Heart right ventricle (tissue), 16 donors: ENCODE data around the gene IRF6. TPM values are rescaled to one million over a fixed set of nuclear protein-coding genes. Genes with fewer than 3 reads are reported as not detected.

Source experiments
- ATAC-seq, 8 donors: fragments of 200-7000 bp; cut with Tn5 transposase; one replicate each; pipeline ENCODE4 v1.9.1; 2020; ENCODE audit warnings: mild to moderate bottlenecking in 8 of 8, moderate library complexity in 8 of 8, moderate number of reproducible peaks in 1 of 8
- DNase-seq, 2 donors: peaks; one replicate each; pipeline ENCODE4 v3.0.0-alpha.2; 2020
- H3K27ac ChIP-seq, 10 donors: fragments of 200-600 bp; sonication (generic) in 2 of 10; one replicate each; pipeline versions ENCODE4 v1.5.0 to v1.8.0; 2020 to 2022; ENCODE audit warnings: mild to moderate bottlenecking in 3 of 10
- H3K27me3 ChIP-seq, 7 donors: fragments of 200-600 bp; one replicate each; pipeline ENCODE4 v1.8.0; 2021 to 2022; ENCODE audit warnings: mild to moderate bottlenecking in 2 of 7
- H3K36me3 ChIP-seq, 9 donors: fragments of 200-600 bp; sonication (generic) in 1 of 9; one replicate each; pipeline versions ENCODE4 v1.5.0 to v1.8.0; 2020 to 2022; ENCODE audit warnings: mild to moderate bottlenecking in 2 of 9
- H3K4me1 ChIP-seq, 9 donors: fragments of 200-600 bp; sonication (generic) in 1 of 9; one replicate each; pipeline versions ENCODE4 v1.5.0 to v1.8.0; 2020 to 2022; ENCODE audit warnings: mild to moderate bottlenecking in 4 of 9
- H3K4me3 ChIP-seq, 10 donors: fragments of 200-600 bp; sonication (generic) in 2 of 10; one replicate each; pipeline versions ENCODE4 v1.5.0 to v1.8.0; 2020 to 2022; ENCODE audit warnings: mild to moderate bottlenecking in 7 of 10, moderate library complexity in 2 of 10
- H3K9me3 ChIP-seq, 11 donors: fragments of 200-600 bp in 10 of 11; sonication (generic) in 2 of 11; one replicate each; pipeline versions ENCODE4 v1.5.0 to v1.8.0; 2013 to 2022; ENCODE audit warnings: mild to moderate bottlenecking in 2 of 11, control low read depth in 1 of 11, moderate library complexity in 1 of 11
- CTCF ChIP-seq, 9 donors: fragments of 200-600 bp; sonication (generic) in 2 of 9; IDR thresholded peaks; one replicate each; pipeline versions ENCODE4 v1.5.0 to v1.8.0; 2021 to 2022; ENCODE audit warnings: antibody characterized with exemption in 9 of 9, mild to moderate bottlenecking in 5 of 9, moderate library complexity in 1 of 9
- WGBS, 2 donors: extraction: QIAGEN DNeasy Blood & Tissue Kit; methylation state at CpG; one replicate each; pipeline ENCODE4 v1.1.7; 2013; ENCODE audit warnings: inconsistent platforms in 1 of 2; 5-methylcytosine and 5-hydroxymethylcytosine counted together
- intact Hi-C, 10 donors: fragments of 100-400 bp; cut with DNase I; formaldehyde crosslinking; loops; one replicate each; pipeline versions ENCODE4 v1.11.1 to v1.14.2; 2022
- polyA plus RNA-seq, 2 donors: library from polyadenylated mRNA; stranded (reverse); fragments of 200-250 nt; gene quantifications; one replicate each; pipeline ENCODE4 v1.2.3, GENCODE V29; 2013
- total RNA-seq, 10 donors: library from RNA; stranded (reverse); fragmentation: NEBNext Ultra II Directional in 3 of 10; extraction: Animal tissue kit (Norgen Biotek cat#: 25700) in 3 of 10; gene quantifications; one replicate each; pipeline versions ENCODE4 v1.2.1 to v1.2.4, GENCODE V29; 2021 to 2023
- donor health status: Arrhythmogenic right ventricular cardiomyopathy.
- donor health status: ischemic (EF 13 %, LVEDD 7.1; RV severe dilation, severe dysfunction).
- donor health status: healthy with polysubstance abuse.
- donor health status: DM: no; HTN: yes; CAD: no.
- donor health status: DM: no; HTN: no; CAD: no.
- donor health status: ischemic (EF 25% LVEDD 6.9; RV normal size, moderate dysfunction).
- donor health status: ischemic (EF 25% LVEDD 5.7; RV mildly dilated, moderate dysfunction).
- donor health status: healthy.
- donor health status: DM: yes; HTN: yes; CAD: no.
- donor health status: Ischemic cardiomyopathy.
- donor health status: ischemic (EF 35%, LVEDD 5.7; RV mildly dilated, moderate dysfunction).
- donor health status: nonischemic (EF 11% LVEDD 7.7; RV severe dilation, severe dysfunction).
- donor health status: DM: yes; HTN: yes; CAD: no.
- donor health status: PGD.
- donor health status: ischemic (EF 29% LVEDD 5.4; RV normal size, mild dysfunction).
- donor health status: nonischemic (EF 23%, LVEDD 6.1; RV moderate dilation, normal function).

Gene IRF6
- total and polyA plus RNA-seq, 12 donors = 1.2 to 69.4 (median 41.3) TPM

- intact Hi-C loops = loop anchor here in 2 of 10 donors (5.0 to 10.0 kb wide), 2 partner anchors 76 to 249 kb away; no protein-coding TSS in a partner anchor
- Histone ChIP-seq H3K27me3 (peaks cover 0 to 21% (median 0%) of the 10 kb centered on the region in 7 donors), H3K36me3 (no peaks in the 10 kb centered on the region), H3K27ac (peak overlapping the region in 7 of 10 donors; percentile 26 to 66 (median 42)), H3K4me1 (peaks cover 0 to 20% (median 7%) of the 10 kb centered on the region in 9 donors), H3K9me3 (no peaks in the 10 kb centered on the region), H3K4me3 (peak overlapping the region in 3 of 10 donors; percentile 14 to 23 (median 15))
- 37 to 41% methylated on average over 12 of the region's 12 CpGs for WGBS, 2 donors
- peak in 4 of 8 donors; percentile 7 to 50 (median 37) for ATAC-seq
- peak; percentile 64 to 86 (median 77) for TF ChIP-seq CTCF (IDR thresholded peaks at IDR 0.05)
- no peak for DNase-seq
Observed at GRCh38 chr1:209823143-209824041, 17.4 kb upstream of the IRF6 start.

GRCh38 chr1:209822706-209823105, 16.8 kb upstream of the IRF6 start:
- no peak for TF ChIP-seq CTCF (IDR thresholded peaks at IDR 0.05)
- Histone ChIP-seq H3K27me3 (peaks cover 0 to 22% (median 0%) of the 10 kb centered on the region in 7 donors), H3K27ac (peak overlapping the region in 1 of 10 donors; percentile 66), H3K4me3 (no peak overlapping the region), H3K36me3 (no peaks in the 10 kb centered on the region), H3K9me3 (no peaks in the 10 kb centered on the region), H3K4me1 (peaks cover 0 to 16% (median 7%) of the 10 kb centered on the region in 9 donors)
- intact Hi-C loops = loop anchor here in 2 of 10 donors (5.0 to 10.0 kb wide), 2 partner anchors 75 to 248 kb away; no protein-coding TSS in a partner anchor
- 72% methylated on average over 7 of the region's 7 CpGs for WGBS, 2 donors
- ATAC-seq (no peak), DNase-seq (no peak)

GRCh38 chr1:209820986-209821385, 15.0 kb upstream of the IRF6 start:
- 71 to 79% methylated on average over 4 of the region's 4 CpGs for WGBS, 2 donors

More at GRCh38 chr1:209820986-209821385, 15.0 kb upstream of the IRF6 start:
- no peak for ATAC-seq
- Histone ChIP-seq H3K4me1 (peaks cover 0 to 14% (median 7%) of the 10 kb centered on the region in 9 donors), H3K27ac (no peak overlapping the region), H3K4me3 (no peak overlapping the region), H3K27me3 (peaks cover 0 to 22% (median 0%) of the 10 kb centered on the region in 7 donors), H3K36me3 (no peaks in the 10 kb centered on the region), H3K9me3 (no peaks in the 10 kb centered on the region)
- intact Hi-C loops = loop anchor here in 2 of 10 donors (5.0 to 10.0 kb wide), 2 partner anchors 74 to 246 kb away; no protein-coding TSS in a partner anchor
- DNase-seq = no peak
- TF ChIP-seq CTCF (IDR thresholded peaks at IDR 0.05) = no peak
